Spleen (tissue), 7 donors: ENCODE measurements around the gene GNL3.

Source experiments
- CTCF ChIP-seq, 11 experiments: fragments of 200-600 bp in 7 of 11; fragments of 450-650 bp in 4 of 11; sonication (generic) in 4 of 11; IDR thresholded peaks in 8 of 11; conservative IDR thresholded peaks in 3 of 11; 1 replicate in 7 of 11; 2 replicates in 4 of 11; pipeline versions ENCODE4 v1.4.0 to v1.8.0; 2016 to 2021; ENCODE audit warnings: antibody characterized with exemption in 11 of 11, inconsistent platforms in 4 of 11, mild to moderate bottlenecking in 1 of 11
- POLR2A ChIP-seq, 3 donors: fragments of 450-650 bp; IDR thresholded peaks; one replicate each; pipeline ENCODE4 v1.5.1; 2017; ENCODE audit warnings: antibody characterized with exemption in 3 of 3, mild to moderate bottlenecking in 1 of 3
- POLR2AphosphoS5 ChIP-seq, 3 donors: sonication (generic); formaldehyde crosslinking; IDR thresholded peaks; one replicate each; pipeline ENCODE4 v1.5.1; 2017; ENCODE audit warnings: antibody characterized with exemption in 3 of 3
- donor health status: DM: no; HTN: no; CAD: no; lungs with moderate emphysema.
- donor health status: DM: no; HTN: no; CAD: no.
- donor health status: DM: no; HTN: no; CAD: no.

DNA sequence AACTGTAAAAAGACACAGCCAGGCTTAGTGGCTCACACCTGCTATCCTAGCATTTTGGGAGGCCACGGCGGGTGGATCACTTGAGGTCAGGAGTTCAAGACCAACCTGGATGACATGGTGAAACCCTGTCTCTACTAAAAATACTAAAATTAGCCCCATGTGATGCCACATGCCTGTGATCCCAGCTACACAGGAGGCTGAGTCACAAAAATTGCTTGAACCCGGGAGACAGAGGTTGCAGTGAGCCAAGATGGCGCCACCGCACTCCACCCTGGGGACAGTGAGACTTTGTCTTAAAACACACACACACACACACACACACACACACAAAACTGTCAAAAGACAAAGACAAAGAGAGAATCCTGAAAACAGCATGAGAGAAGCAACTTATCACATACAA is 38.1 kb downstream of the GNL3 start:
- TF ChIP-seq CTCF (IDR thresholded peaks at IDR 0.05 in 8 of 11, conservative IDR thresholded peaks at IDR 0.05 in 3 of 11) = no peak
- no peak for TF ChIP-seq POLR2AphosphoS5 (IDR thresholded peaks at IDR 0.05)
- TF ChIP-seq POLR2A (IDR thresholded peaks at IDR 0.05) = no peak
